Measurements from ENCODE around the gene LGSN.

The LGSN gene

DNA sequence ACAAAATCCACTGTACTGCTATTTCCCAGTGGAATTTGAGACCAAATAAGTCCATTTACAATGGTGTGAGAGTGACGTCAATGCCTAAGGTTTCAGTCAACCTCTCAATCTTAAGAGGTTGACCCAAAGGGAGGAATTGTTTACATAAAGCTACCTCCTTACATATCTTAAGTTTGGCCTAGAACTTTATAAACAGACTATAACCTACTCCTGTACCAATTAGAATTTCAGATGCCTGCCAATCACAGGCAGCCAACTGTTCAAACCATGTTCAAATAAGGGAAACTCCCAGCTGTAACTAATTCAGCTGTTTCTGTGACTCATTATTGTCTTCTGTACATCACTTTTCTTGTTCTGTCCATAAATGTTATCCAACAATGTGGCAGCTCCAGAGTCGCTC lies 14.5 kb downstream of the LGSN start:
- Histone ChIP-seq H3K4ac (ENCODE audit: low read depth, low read length) (no peak overlapping the region), H3K36me3 (ENCODE audit: control insufficient read depth, insufficient read depth, low read length) (no peaks in the 10 kb centered on the region), H3K4me3 (ENCODE audit: low read length) (no peak overlapping the region), H3K79me1 (ENCODE audit: low read length) (no peaks in the 10 kb centered on the region), H2BK120ac (ENCODE audit: low read depth, low read length) (no peak overlapping the region), H3K56ac (ENCODE audit: low read length) (no peak overlapping the region), H3K27me3 (ENCODE audit: insufficient read depth, low read length, poor library complexity) (no peaks in the 10 kb centered on the region), H2AK5ac (ENCODE audit: low read length) (no peak overlapping the region), H3K27ac (ENCODE audit: low read depth, low read length) (no peak overlapping the region), H2BK15ac (replicated peaks; ENCODE audit: low read depth) (no peak overlapping the region), H4K8ac (ENCODE audit: low read depth, low read length) (no peak overlapping the region), H3K23ac (ENCODE audit: low read length) (no peak overlapping the region), H3K9ac (ENCODE audit: low read length) (no peak overlapping the region), H3K4me2 (ENCODE audit: low read length) (no peak overlapping the region), H3K4me1 (ENCODE audit: control insufficient read depth, low read depth, low read length) (no peaks in the 10 kb centered on the region), H4K5ac (ENCODE audit: low read length) (no peak overlapping the region), H2BK5ac (ENCODE audit: low read length) (no peak overlapping the region), H3K18ac (ENCODE audit: low read length) (no peak overlapping the region), H3K79me2 (ENCODE audit: control insufficient read depth, insufficient read depth, low read length) (no peaks in the 10 kb centered on the region)
- no peak for DNase-seq
- no CpG with 5 or more reads among the region's 2 CpGs for WGBS (ENCODE audit: extremely low coverage, insufficient coverage, low lambda C conversion rate)

DNA sequence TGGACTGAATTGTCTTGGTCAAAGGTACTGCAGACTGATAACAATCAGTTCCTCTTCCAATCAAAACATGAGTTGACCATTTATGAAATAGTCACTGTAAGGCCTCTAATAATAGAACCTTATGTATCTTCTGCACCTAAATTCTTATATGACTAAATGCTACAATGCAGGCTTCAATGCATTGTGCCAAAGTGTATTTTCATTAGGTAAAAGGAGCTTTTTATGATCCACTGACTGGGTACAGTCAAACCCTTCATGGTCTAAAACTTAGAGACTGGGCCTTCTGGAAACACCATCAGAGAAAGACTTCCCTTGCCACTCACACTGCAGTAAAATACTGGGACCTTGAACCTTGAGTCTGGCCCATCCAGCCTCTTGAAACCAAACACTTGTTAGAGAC lies 16.3 kb downstream of the LGSN start:
- no peaks in the 10 kb centered on the region for H3K79me1 ChIP-seq (ENCODE audit: low read length)
- no peak for DNase-seq
- H3K4me1 ChIP-seq (ENCODE audit: control insufficient read depth, low read depth, low read length), result no peaks in the 10 kb centered on the region
- no peak overlapping the region for H4K8ac ChIP-seq (ENCODE audit: low read depth, low read length)
- H3K27me3 ChIP-seq (ENCODE audit: insufficient read depth, low read length, poor library complexity), result no peaks in the 10 kb centered on the region
- no peak overlapping the region for H3K27ac ChIP-seq (ENCODE audit: low read depth, low read length)
- no peak overlapping the region for H2BK15ac ChIP-seq (replicated peaks; ENCODE audit: low read depth)
- no peak overlapping the region for H3K9ac ChIP-seq (ENCODE audit: low read length)
- H3K36me3 ChIP-seq (ENCODE audit: control insufficient read depth, insufficient read depth, low read length), result no peaks in the 10 kb centered on the region
- no peak overlapping the region for H4K5ac ChIP-seq (ENCODE audit: low read length)
- no peak overlapping the region for H3K4me3 ChIP-seq (ENCODE audit: low read length)
- no peak overlapping the region for H2BK120ac ChIP-seq (ENCODE audit: low read depth, low read length)
- H3K18ac ChIP-seq (ENCODE audit: low read length), result no peak overlapping the region
- no peak overlapping the region for H2BK5ac ChIP-seq (ENCODE audit: low read length)
- no peaks in the 10 kb centered on the region for H3K79me2 ChIP-seq (ENCODE audit: control insufficient read depth, insufficient read depth, low read length)
- H3K23ac ChIP-seq (ENCODE audit: low read length), result no peak overlapping the region
- no peak overlapping the region for H3K56ac ChIP-seq (ENCODE audit: low read length)
- no peak overlapping the region for H3K4ac ChIP-seq (ENCODE audit: low read depth, low read length)
- no peak overlapping the region for H2AK5ac ChIP-seq (ENCODE audit: low read length)
- no peak overlapping the region for H3K4me2 ChIP-seq (ENCODE audit: low read length)

DNA sequence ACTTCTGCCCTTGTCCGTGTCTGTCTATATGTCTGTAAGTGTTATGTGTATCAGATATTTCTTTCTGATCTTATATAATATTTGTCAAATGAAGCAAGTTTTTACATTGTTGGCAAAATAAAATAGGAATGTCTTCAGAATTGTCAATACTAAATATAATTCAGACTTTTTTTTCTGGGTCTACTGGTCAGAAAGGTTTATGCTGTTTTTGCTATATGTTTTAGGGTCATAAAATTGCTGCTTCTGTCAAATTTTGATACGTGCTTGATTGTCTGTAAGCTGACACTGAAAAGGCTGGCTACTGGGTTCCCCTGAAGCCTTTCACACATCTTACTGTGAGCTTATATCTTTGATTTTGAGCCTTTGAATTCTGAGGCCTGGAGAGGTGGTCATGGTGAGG lies 20.1 kb downstream of the LGSN start:
- Histone ChIP-seq H3K27me3 (ENCODE audit: insufficient read depth, low read length, poor library complexity) (no peaks in the 10 kb centered on the region), H3K56ac (ENCODE audit: low read length) (no peak overlapping the region), H4K5ac (ENCODE audit: low read length) (no peak overlapping the region), H2AK5ac (ENCODE audit: low read length) (no peak overlapping the region), H3K27ac (ENCODE audit: low read depth, low read length) (no peak overlapping the region), H3K18ac (ENCODE audit: low read length) (no peak overlapping the region), H3K4ac (ENCODE audit: low read depth, low read length) (no peak overlapping the region), H2BK15ac (replicated peaks; ENCODE audit: low read depth) (no peak overlapping the region), H3K4me2 (ENCODE audit: low read length) (no peak overlapping the region), H2BK120ac (ENCODE audit: low read depth, low read length) (no peak overlapping the region), H3K79me2 (ENCODE audit: control insufficient read depth, insufficient read depth, low read length) (no peaks in the 10 kb centered on the region), H3K4me1 (ENCODE audit: control insufficient read depth, low read depth, low read length) (no peaks in the 10 kb centered on the region), H4K8ac (ENCODE audit: low read depth, low read length) (no peak overlapping the region), H3K36me3 (ENCODE audit: control insufficient read depth, insufficient read depth, low read length) (no peaks in the 10 kb centered on the region), H3K9ac (ENCODE audit: low read length) (no peak overlapping the region), H3K79me1 (ENCODE audit: low read length) (no peaks in the 10 kb centered on the region), H3K23ac (ENCODE audit: low read length) (no peak overlapping the region), H3K4me3 (ENCODE audit: low read length) (no peak overlapping the region), H2BK5ac (ENCODE audit: low read length) (no peak overlapping the region)
- DNase-seq, result no peak
- no CpG with 5 or more reads among the region's 2 CpGs for WGBS (ENCODE audit: extremely low coverage, insufficient coverage, low lambda C conversion rate)

DNA sequence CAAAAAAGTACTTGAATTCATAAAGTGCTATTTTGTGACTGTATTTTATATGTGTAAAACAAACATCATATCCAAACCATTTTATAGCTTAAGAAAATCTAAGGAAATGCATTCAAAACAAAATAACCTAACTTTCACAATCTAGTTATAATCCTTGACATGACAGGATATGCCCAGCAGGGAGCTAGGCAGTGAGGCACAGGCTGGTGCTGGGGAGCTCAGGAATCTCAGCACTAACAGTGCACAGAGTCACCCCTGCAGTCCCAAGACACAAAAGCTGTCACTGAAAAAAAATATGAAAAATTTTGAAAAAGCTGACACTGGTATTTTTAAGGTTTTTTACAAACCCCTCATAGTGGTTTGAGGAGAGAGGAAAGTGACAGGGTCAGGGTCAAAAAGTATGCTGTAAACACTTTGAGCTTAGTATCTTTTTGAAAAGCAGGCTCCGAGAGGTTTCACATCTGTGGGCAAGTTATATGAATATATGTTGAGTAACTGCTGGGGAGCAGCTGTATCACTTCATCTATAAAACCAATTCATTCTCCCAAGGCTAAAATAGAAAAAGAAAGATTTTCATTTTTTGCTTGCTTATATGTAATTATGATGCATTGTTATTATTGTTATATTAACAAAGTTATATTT lies 24.1 kb downstream of the LGSN start:
- Histone ChIP-seq H3K18ac (ENCODE audit: low read length) (no peak overlapping the region), H3K79me2 (ENCODE audit: control insufficient read depth, insufficient read depth, low read length) (no peaks in the 10 kb centered on the region), H2AK5ac (ENCODE audit: low read length) (no peak overlapping the region), H4K5ac (ENCODE audit: low read length) (no peak overlapping the region), H4K8ac (ENCODE audit: low read depth, low read length) (no peak overlapping the region), H3K56ac (ENCODE audit: low read length) (no peak overlapping the region), H3K4me3 (ENCODE audit: low read length) (no peak overlapping the region), H3K27ac (ENCODE audit: low read depth, low read length) (no peak overlapping the region), H3K79me1 (ENCODE audit: low read length) (no peaks in the 10 kb centered on the region), H2BK120ac (ENCODE audit: low read depth, low read length) (no peak overlapping the region), H2BK5ac (ENCODE audit: low read length) (no peak overlapping the region), H3K27me3 (ENCODE audit: insufficient read depth, low read length, poor library complexity) (no peaks in the 10 kb centered on the region), H3K9ac (ENCODE audit: low read length) (no peak overlapping the region), H3K4ac (ENCODE audit: low read depth, low read length) (no peak overlapping the region), H2BK15ac (replicated peaks; ENCODE audit: low read depth) (no peak overlapping the region), H3K4me1 (ENCODE audit: control insufficient read depth, low read depth, low read length) (no peaks in the 10 kb centered on the region), H3K36me3 (ENCODE audit: control insufficient read depth, insufficient read depth, low read length) (no peaks in the 10 kb centered on the region), H3K23ac (ENCODE audit: low read length) (no peak overlapping the region), H3K4me2 (ENCODE audit: low read length) (no peak overlapping the region)
- no CpG with 5 or more reads among the region's 1 CpG for WGBS (ENCODE audit: extremely low coverage, insufficient coverage, low lambda C conversion rate)
- DNase-seq, result peak; percentile 51

DNA sequence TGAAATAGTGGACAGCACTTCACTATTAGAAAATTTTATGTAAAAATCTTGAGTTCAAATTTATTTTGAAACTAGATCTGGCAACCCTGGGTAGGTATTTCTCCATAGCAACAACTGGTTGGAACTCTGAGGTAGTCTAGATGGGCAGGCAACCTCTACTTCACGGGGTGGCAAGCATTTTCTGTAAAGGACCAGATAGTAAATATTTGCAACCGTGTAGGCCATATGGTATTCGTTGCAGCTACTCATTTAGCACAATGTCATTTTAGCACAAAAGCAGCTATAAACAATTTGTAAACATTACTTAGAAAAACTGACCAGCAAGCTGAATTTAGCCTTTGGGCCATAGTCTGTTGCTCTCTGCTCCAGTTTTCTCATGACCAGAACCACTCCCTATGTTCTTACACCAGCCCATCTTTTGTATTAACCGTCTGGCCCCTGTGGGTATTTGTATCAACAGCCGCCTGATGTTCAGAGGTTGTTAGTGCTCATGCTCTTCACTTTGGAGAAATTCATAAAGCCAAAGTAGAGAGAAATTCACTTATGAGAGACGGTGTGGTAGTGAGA lies 29.2 kb downstream of the LGSN start:
- no peak overlapping the region for H2BK15ac ChIP-seq (replicated peaks; ENCODE audit: low read depth)
- no peak overlapping the region for H3K4ac ChIP-seq (ENCODE audit: low read depth, low read length)
- no peak overlapping the region for H2BK120ac ChIP-seq (ENCODE audit: low read depth, low read length)
- H3K27me3 ChIP-seq (ENCODE audit: insufficient read depth, low read length, poor library complexity), result no peaks in the 10 kb centered on the region
- H3K56ac ChIP-seq (ENCODE audit: low read length), result no peak overlapping the region
- no CpG with 5 or more reads among the region's 6 CpGs for WGBS (ENCODE audit: extremely low coverage, insufficient coverage, low lambda C conversion rate)
- DNase-seq, result no peak
- no peaks in the 10 kb centered on the region for H3K79me2 ChIP-seq (ENCODE audit: control insufficient read depth, insufficient read depth, low read length)
- no peak overlapping the region for H4K5ac ChIP-seq (ENCODE audit: low read length)
- no peak overlapping the region for H3K18ac ChIP-seq (ENCODE audit: low read length)
- H3K23ac ChIP-seq (ENCODE audit: low read length), result no peak overlapping the region
- H3K4me1 ChIP-seq (ENCODE audit: control insufficient read depth, low read depth, low read length), result no peaks in the 10 kb centered on the region
- no peak overlapping the region for H3K4me3 ChIP-seq (ENCODE audit: low read length)
- no peak overlapping the region for H3K27ac ChIP-seq (ENCODE audit: low read depth, low read length)
- H3K79me1 ChIP-seq (ENCODE audit: low read length), result no peaks in the 10 kb centered on the region
- H3K36me3 ChIP-seq (ENCODE audit: control insufficient read depth, insufficient read depth, low read length), result no peaks in the 10 kb centered on the region
- no peak overlapping the region for H2BK5ac ChIP-seq (ENCODE audit: low read length)
- no peak overlapping the region for H3K4me2 ChIP-seq (ENCODE audit: low read length)
- H3K9ac ChIP-seq (ENCODE audit: low read length), result no peak overlapping the region
- H4K8ac ChIP-seq (ENCODE audit: low read depth, low read length), result no peak overlapping the region
- H2AK5ac ChIP-seq (ENCODE audit: low read length), result no peak overlapping the region

DNA sequence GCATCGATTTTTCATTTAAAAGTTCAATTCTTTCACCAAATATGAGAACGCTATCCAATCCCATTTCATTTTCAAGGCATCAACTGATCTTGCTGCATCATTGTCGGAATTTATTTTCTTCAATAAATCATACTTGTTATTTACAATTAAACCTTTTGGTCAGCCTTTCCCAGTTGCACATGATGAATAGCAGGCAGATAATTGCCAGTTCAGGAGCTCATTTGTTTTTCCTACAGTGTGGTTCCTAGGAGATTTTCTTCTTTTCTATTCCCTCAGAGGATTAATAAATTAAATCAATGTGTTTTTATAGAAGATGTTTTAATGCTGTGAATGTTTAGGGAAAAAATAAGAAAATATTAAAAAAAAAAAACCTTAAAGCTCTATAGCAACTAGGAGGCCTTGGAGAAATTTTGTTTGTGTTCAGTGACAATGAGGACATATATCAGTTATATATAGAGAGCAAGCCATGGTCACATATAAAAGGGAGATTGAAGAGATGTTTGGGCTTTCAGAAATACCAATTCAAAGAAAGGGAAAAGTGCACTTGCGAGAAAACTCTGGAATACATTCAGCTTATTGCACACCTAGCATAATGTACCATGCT lies 30.4 kb downstream of the LGSN start:
- no peak overlapping the region for H3K9ac ChIP-seq (ENCODE audit: low read length)
- no peaks in the 10 kb centered on the region for H3K27me3 ChIP-seq (ENCODE audit: insufficient read depth, low read length, poor library complexity)
- H3K18ac ChIP-seq (ENCODE audit: low read length), result no peak overlapping the region
- H4K5ac ChIP-seq (ENCODE audit: low read length), result no peak overlapping the region
- H3K79me2 ChIP-seq (ENCODE audit: control insufficient read depth, insufficient read depth, low read length), result no peaks in the 10 kb centered on the region
- no peak for DNase-seq
- no peak overlapping the region for H3K27ac ChIP-seq (ENCODE audit: low read depth, low read length)
- H4K8ac ChIP-seq (ENCODE audit: low read depth, low read length), result no peak overlapping the region
- no peak overlapping the region for H3K56ac ChIP-seq (ENCODE audit: low read length)
- H3K4me2 ChIP-seq (ENCODE audit: low read length), result no peak overlapping the region
- H3K4me1 ChIP-seq (ENCODE audit: control insufficient read depth, low read depth, low read length), result no peaks in the 10 kb centered on the region
- no peaks in the 10 kb centered on the region for H3K36me3 ChIP-seq (ENCODE audit: control insufficient read depth, insufficient read depth, low read length)
- H3K79me1 ChIP-seq (ENCODE audit: low read length), result no peaks in the 10 kb centered on the region
- H3K23ac ChIP-seq (ENCODE audit: low read length), result no peak overlapping the region
- no CpG with 5 or more reads among the region's 4 CpGs for WGBS (ENCODE audit: extremely low coverage, insufficient coverage, low lambda C conversion rate)
- H2BK15ac ChIP-seq (replicated peaks; ENCODE audit: low read depth), result no peak overlapping the region
- no peak overlapping the region for H2BK120ac ChIP-seq (ENCODE audit: low read depth, low read length)
- H3K4ac ChIP-seq (ENCODE audit: low read depth, low read length), result no peak overlapping the region
- H2AK5ac ChIP-seq (ENCODE audit: low read length), result no peak overlapping the region
- H3K4me3 ChIP-seq (ENCODE audit: low read length), result no peak overlapping the region
- H2BK5ac ChIP-seq (ENCODE audit: low read length), result no peak overlapping the region
